Fibroblast of skin of back (primary cell): ENCODE data around the gene USB1.
"Not testable (repeated sequence)": the region's sequence is repeated elsewhere in the genome, so short reads cannot be mapped to it uniquely, and the experiment has no call there.

Experiments used
- DNase-seq: peaks from one replicate; pipeline ENCODE4 v3.0.0-alpha.2; 2013

Gene USB1

GRCh38 chr16:57970319-57970718, 30.9 kb upstream of the USB1 start:
- no peak for DNase-seq

DNA sequence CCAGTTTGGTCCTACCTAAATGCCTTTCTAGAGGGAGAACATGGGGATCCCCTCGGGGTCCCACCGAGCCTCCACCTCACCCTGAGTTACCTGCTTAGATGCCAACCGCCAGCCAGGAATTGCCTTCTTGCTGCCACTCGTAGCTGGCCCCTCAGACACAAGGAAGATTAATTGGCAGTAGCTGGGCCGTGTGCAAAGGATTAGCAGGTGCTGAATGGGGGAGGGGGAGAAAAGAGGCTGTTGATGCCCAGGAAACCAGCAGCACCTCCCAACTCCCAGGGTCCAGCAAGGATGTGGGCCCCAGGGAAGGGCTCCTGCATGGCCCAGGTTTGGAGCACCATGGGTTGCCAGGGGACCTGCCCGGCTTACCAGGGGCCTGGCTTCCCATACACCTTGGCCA, 30.2 kb upstream of the USB1 start, which contains the start of gene CNGB1:
TSS of gene CNGB1 (minus strand) at position 159 of the 400 bp plus-strand sequence. CDS start 3,842 bp downstream, outside the sequence.
- no peak for DNase-seq

- no peak for DNase-seq
These were observed 29.4 kb upstream of the USB1 start for GRCh38 chr16:57971848-57972247.

DNA sequence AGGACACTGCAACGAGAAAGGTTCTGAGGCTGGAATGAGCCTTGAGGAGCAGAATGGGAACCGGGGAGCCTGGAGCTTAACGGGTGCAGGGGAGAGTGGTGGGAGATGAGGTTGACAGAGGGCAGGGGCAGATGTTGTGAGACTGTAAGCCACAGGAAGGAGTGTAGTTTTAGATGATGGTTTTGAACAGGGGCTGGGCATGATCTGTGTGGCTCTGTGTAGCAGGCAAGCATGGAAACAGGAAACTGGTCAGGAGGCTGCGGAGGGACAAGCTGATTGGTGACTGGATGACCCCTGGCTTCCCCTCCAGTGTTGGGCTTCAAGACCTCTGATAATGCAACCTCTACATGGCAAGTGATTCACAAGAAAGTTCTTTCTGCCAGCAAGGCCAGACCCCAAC, 28.9 kb upstream of the USB1 start:
- no peak for DNase-seq

- DNase-seq: no peak
These were observed 24.8 kb upstream of the USB1 start for GRCh38 chr16:57976331-57976796.

GRCh38 chr16:57977418-57978069, 23.7 kb upstream of the USB1 start:
- DNase-seq: no peak

- not testable (repeated sequence) for DNase-seq
These were observed 23.1 kb upstream of the USB1 start for GRCh38 chr16:57978070-57978465.

- no peak for DNase-seq
These were observed 22.1 kb upstream of the USB1 start for GRCh38 chr16:57979006-57979585.

- DNase-seq: no peak
These were observed 19.6 kb upstream of the USB1 start for GRCh38 chr16:57981636-57982035.

- no peak for DNase-seq
These were observed 18.8 kb upstream of the USB1 start for GRCh38 chr16:57982385-57982784.

GRCh38 chr16:57984443-57985203, 16.6 kb upstream of the USB1 start:
- peak; percentile 75 for DNase-seq

DNA sequence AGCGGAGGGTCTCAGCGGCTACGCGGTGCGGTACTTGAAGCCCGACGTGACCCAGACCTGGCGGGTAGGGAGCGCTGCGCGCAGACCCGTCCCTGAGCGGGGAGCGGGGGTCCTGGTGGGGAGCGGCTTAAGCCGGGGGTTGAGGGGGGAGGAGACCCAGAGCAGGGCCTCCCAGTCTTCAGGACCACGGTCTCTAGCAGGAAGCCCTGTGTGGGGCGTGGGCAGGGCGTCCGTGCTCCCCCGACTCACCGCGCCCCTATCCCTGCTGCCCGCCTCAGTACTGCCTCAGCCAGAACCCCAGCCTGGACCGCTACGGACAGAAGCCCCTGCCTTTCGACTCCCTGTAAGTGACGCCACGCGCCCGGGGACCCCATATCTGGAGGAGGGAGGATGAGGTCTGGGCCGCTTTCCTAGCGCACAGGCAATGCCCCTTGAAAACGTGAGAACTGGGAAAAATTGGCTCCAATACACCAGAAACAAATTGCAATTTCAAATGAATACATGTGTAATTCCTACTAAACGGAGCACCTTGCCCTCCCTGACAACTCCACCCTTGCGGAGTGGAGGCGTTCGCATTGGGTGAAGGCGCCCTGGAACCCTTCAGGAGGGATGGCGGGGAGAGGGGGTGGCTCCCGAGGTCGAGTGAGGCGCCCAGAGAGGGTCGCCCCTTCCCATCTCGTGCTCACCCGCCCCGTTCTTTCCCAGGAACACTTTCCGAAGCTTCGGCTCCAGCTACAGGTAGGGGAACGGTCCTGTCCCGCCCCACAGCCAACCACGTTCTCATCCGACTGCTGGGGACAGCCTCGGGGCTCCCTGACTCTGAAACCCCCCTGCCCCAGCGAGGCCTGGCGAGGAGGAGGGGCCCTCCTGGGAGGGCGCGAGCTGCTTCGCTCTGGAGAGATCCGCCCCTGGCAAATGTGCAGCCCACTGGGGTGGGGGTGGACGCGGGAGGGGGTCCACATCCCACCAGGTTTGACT, 15.7 kb upstream of the USB1 start:
- DNase-seq: no peak

GRCh38 chr16:57986196-57986595, 15.0 kb upstream of the USB1 start:
- no peak for DNase-seq

- no peak for DNase-seq
These were observed 13.6 kb upstream of the USB1 start for GRCh38 chr16:57987441-57988177.

DNA sequence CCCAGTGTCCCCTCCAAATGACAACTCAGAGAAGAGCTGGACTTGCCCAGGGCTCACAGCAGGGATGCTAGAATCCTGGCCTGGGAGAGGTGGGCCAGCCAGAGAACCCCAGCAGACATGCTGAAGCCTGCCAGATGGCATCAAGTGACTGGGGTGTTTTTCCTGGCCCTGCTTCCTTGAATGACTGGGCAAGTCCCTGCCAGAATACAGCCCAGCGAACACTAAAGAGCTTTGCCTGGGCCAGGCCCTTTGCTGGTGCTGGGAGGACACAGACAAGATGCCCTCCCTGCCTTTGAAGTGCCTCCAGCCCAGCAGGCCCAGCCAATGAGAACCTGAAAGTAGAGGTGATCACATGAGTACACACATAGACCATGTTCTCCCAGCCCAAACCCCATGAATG, 12.3 kb upstream of the USB1 start:
- DNase-seq: no peak

DNA sequence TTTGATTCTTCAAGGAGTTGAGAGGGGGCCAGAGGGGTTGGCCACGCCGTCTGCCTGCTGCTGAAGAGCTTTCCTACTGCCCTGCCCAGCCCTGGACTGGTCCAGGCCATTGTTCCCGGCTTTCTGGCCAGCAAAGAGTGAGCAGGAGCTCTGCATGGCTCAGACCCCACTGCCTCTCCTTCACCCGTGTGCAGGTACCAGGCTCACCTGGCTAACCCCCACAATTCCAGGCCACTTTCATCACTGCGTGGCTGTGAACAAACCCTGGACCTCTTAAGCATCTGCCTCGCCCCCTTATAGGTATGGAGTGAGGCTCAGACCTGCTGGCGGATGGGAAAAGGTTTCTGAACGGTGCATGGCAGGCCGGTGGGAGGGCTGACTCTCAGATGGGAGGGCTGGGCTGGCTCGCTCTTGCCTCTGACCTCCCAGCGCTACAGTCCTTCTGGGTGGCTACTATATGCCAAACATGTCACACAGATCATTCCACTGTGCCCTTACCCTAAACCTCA, 9.6 kb upstream of the USB1 start:
- no peak for DNase-seq

DNA sequence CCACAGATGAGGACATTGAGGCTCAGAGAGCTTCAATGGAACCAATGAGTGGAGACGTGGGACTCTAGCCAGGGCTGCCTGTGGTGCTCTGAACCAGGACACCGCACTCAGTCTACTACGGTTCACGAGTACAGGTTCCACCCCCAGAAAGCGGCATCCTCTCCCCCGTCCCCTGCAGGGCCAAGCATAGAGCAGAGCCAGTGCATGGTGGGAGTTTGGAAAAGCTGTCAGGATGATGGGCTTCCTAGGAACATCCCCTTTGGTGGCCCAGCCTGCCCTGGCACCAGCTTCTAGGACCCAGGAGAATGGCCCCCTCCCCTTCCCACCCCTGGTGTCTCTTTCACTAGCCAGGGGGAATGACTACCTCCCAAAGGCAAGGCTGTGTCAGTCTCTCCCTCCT, 9.1 kb upstream of the USB1 start:
- no peak for DNase-seq

- no peak for DNase-seq
These were observed 7.8 kb upstream of the USB1 start for GRCh38 chr16:57993438-57993837.

DNA sequence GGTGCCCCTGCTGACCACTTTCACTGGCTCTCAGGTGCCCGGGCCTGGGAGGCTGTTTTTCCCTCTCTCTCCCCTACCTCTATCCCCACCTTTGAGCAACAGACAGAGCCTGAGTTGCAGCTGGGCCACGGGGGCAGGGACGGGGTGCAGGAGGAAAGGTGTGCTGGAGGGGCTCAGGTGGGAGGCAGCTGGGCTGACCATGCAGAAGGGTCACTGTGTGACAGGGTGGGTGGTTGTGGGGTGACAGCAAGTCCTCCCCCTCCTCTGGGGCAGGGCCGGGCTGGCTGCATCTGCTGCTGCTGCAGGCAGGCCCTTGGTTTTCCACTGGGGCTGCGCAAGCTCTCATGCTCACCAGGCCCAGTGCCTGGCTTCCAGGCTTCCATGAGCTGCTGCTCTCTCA, 7.3 kb upstream of the USB1 start:
- DNase-seq: no peak

- no peak for DNase-seq
These were observed 6.8 kb upstream of the USB1 start for GRCh38 chr16:57994361-57994760.

DNA sequence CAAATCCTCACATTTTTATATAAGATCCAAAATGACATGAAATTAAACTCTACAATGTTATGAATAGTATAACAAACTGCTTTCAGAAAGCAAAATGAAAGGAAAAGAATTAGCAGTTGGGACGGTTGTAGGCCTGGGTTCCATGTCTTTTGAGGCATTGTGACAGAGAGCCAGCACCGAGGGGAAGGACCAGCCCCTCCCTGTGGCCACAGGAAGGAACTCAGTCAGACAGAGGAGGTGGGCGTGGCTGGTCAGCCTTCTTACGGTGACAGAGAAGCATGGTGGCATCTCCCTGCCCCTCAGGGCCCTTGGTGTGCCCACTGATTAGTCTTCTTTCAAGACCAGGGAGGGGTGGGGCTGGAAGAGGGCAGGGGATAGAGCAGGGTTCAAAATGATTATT, 6.4 kb upstream of the USB1 start:
- peak; percentile 53 for DNase-seq
